H1 (cell line): ENCODE results near the gene SMOC2. TPM values are rescaled to one million over a fixed set of nuclear protein-coding genes. Genes with fewer than 3 reads are reported as not detected.

Experiments used
- CHD2 ChIP-seq: IDR thresholded peaks from 2 replicates; pipeline ENCODE4 v1.6.1; 2012; ENCODE audit warnings: low read length, improper control_type of control experiment
- SIRT6 ChIP-seq: IDR thresholded peaks from one replicate; pipeline ENCODE4 v1.7.1; 2012; ENCODE audit warnings: low read length, inconsistent platforms
- USF2 ChIP-seq: IDR thresholded peaks from 2 replicates; pipeline ENCODE4 v1.6.1; 2011; ENCODE audit warnings: low read length, improper control_type of control experiment
- polyA plus RNA-seq, 7 experiments: library from polyadenylated mRNA; depleted of rRNA in 3 of 7; stranded (reverse) in 5 of 7; unstranded in 2 of 7; fragments of >200 nt in 5 of 7; fragments of 200-250 nt in 2 of 7; gene quantifications; 1 replicate in 5 of 7; 2 replicates in 1 of 7; 4 replicates in 1 of 7; pipeline versions ENCODE4 v1.2.1 to v1.2.3, GENCODE V29; 2011 to 2013; ENCODE audit warnings: missing spikeins in 2 of 7, mixed read lengths in 2 of 7
- total RNA-seq: library from RNA; stranded (reverse); fragmentation: NEBNext Ultra II Directional; extraction: Animal tissue kit (Norgen Biotek cat#: 25700); gene quantifications from 2 replicates; pipeline ENCODE4 v1.2.1, GENCODE V29; 2021

The SMOC2 gene
- total and polyA plus RNA-seq, 2 of the 8 experiments (the other 6 are each of a cell fraction or from before 2014, with no cell fraction given) = 7.7 to 8.5 TPM

- TF ChIP-seq USF2 (no peak), CHD2 (no peak), SIRT6 (no peak)
These were observed 95.9 kb downstream of the SMOC2 start (continued) for GRCh38 chr6:168536665-168537539.
